ENCODE results near the gene FBXW11. TPM values are rescaled to one million over a fixed set of nuclear protein-coding genes. Genes with fewer than 3 reads are reported as not detected.

The FBXW11 gene
- polyA plus RNA-seq, 1 experiment = 77.1 TPM

GRCh38 chr5:171906703-171907590, 99.5 kb downstream of the FBXW11 start:
- no peak overlapping the region for H3K27ac ChIP-seq (ENCODE audit: low read depth, low read length)
- POLR2A ChIA-PET = no interaction called here
- no peaks in the 10 kb centered on the region for H3K9me3 ChIP-seq (ENCODE audit: control insufficient read depth, insufficient read depth, low read length)
- no peak for DNase-seq (ENCODE audit: low read depth, low spot score)
- H3K4me3 ChIP-seq (ENCODE audit: low read depth, low read length) = no peak overlapping the region
- H3K27me3 ChIP-seq (ENCODE audit: control insufficient read depth, insufficient read depth, low read length) = no peaks in the 10 kb centered on the region
- TF ChIP-seq, protein P1, sequence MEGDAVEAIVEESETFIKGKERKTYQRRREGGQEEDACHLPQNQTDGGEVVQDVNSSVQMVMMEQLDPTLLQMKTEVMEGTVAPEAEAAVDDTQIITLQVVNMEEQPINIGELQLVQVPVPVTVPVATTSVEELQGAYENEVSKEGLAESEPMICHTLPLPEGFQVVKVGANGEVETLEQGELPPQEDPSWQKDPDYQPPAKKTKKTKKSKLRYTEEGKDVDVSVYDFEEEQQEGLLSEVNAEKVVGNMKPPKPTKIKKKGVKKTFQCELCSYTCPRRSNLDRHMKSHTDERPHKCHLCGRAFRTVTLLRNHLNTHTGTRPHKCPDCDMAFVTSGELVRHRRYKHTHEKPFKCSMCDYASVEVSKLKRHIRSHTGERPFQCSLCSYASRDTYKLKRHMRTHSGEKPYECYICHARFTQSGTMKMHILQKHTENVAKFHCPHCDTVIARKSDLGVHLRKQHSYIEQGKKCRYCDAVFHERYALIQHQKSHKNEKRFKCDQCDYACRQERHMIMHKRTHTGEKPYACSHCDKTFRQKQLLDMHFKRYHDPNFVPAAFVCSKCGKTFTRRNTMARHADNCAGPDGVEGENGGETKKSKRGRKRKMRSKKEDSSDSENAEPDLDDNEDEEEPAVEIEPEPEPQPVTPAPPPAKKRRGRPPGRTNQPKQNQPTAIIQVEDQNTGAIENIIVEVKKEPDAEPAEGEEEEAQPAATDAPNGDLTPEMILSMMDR (IDR thresholded peaks at IDR 0.05; ENCODE audit: low read depth, low read length) = no peak
- CTCF ChIA-PET = interaction anchor here (0.5 to 7.5 kb wide), 22 partner anchors 8 to 502 kb away, joined by 3 to 141 read pairs (median 4); partner anchors contain the start of gene FGF18

DNA sequence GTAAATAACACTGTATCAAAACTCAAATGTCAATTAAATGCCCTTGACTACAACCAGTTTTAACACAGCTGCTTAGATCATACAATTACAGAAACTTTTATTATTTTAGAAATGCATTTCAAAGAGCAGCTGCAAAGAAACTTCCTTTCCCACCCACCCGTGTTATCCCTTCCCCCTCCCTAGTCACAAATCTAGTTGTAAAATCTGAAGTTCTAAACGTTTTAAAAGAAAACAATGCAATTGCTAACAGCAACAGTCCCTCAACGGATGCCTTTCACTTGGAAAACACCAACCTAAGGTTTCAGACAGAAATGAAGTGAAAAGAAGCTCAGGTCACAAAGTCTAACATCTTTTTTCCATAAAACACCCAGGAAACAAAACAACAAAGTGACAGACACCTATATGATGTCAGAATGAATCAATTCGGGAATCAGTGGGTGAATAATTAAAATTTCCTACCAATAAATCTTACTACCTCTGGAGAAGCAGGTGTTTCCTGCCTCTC, 100.3 kb downstream of the FBXW11 start:
- TF ChIP-seq, protein P1 (IDR thresholded peaks at IDR 0.05; ENCODE audit: low read depth, low read length) = no peak
- Histone ChIP-seq H3K27ac (ENCODE audit: low read depth, low read length) (no peak overlapping the region), H3K9me3 (ENCODE audit: control insufficient read depth, insufficient read depth, low read length) (no peaks in the 10 kb centered on the region), H3K4me3 (ENCODE audit: low read depth, low read length) (no peak overlapping the region), H3K27me3 (ENCODE audit: control insufficient read depth, insufficient read depth, low read length) (no peaks in the 10 kb centered on the region)
- CTCF ChIA-PET = interaction anchor here (0.7 to 7.5 kb wide), 9 partner anchors 13 to 501 kb away, joined by 3 to 141 read pairs (median 4); partner anchors contain the start of gene FGF18
- DNase-seq (ENCODE audit: low read depth, low spot score) = no peak
- POLR2A ChIA-PET = no interaction called here

DNA sequence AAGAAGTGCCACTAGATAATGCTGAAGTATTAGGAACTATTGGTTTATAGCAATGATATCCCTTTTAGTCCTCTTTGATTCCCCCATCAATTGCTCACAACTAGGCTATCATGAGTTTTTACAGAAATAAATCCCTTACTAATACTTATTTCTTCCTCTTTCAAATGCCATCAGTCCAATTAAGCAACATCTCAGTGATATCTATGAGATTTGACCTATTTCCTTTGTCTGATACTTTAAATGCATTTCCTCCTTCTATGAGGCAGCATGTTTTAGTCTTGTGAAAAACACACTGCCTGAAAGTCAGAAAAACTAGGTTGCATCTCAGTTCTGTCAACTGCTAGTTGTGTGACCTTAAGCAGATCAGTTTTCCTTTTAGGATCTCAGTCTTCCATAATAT, 101.6 kb downstream of the FBXW11 start:
- TF ChIP-seq, protein P1 (IDR thresholded peaks at IDR 0.05; ENCODE audit: low read depth, low read length) = no peak
- Histone ChIP-seq H3K9me3 (ENCODE audit: control insufficient read depth, insufficient read depth, low read length) (no peaks in the 10 kb centered on the region), H3K27me3 (ENCODE audit: control insufficient read depth, insufficient read depth, low read length) (no peaks in the 10 kb centered on the region), H3K4me3 (ENCODE audit: low read depth, low read length) (no peak overlapping the region), H3K27ac (ENCODE audit: low read depth, low read length) (no peak overlapping the region)
- CTCF ChIA-PET = interaction anchor here (4.8 kb wide), 1 partner anchor 500 kb away, joined by 21 read pairs; no protein-coding TSS in a partner anchor
- POLR2A ChIA-PET = no interaction called here
- no peak for DNase-seq (ENCODE audit: low read depth, low spot score)

DNA sequence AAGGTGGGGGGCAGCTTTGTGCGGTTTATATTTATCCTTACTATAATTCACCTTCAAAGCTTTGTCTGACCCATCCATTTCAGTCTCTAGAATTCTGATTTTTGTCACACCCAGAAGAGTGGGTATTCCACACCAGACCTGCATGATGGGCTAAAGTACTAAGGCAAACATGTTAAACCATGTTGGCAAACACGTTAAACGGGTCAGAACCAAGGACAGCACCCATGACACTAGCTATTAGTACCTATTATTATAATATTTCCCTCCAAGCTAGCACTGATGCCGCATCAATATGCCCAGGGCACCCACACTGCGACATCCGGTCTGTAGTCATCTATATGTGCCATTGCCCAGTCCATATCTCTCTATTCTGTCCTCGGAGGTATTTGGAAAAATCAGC, 104.7 kb downstream of the FBXW11 start:
- no peak overlapping the region for H3K4me3 ChIP-seq (ENCODE audit: low read depth, low read length)
- H3K27me3 ChIP-seq (ENCODE audit: control insufficient read depth, insufficient read depth, low read length) = no peaks in the 10 kb centered on the region
- TF ChIP-seq, protein P1 (IDR thresholded peaks at IDR 0.05; ENCODE audit: low read depth, low read length) = no peak
- DNase-seq (ENCODE audit: low read depth, low spot score) = no peak
- H3K9me3 ChIP-seq (ENCODE audit: control insufficient read depth, insufficient read depth, low read length) = no peaks in the 10 kb centered on the region
- POLR2A ChIA-PET = no interaction called here
- CTCF ChIA-PET = interaction anchor here (0.6 to 2.3 kb wide), 5 partner anchors 10 to 408 kb away, joined by 3 to 16 read pairs (median 7); partner anchors contain the start of gene STK10
- H3K27ac ChIP-seq (ENCODE audit: low read depth, low read length) = no peak overlapping the region

- POLR2A ChIA-PET = no interaction called here
- no peaks in the 10 kb centered on the region for H3K9me3 ChIP-seq (ENCODE audit: control insufficient read depth, insufficient read depth, low read length)
- H3K27ac ChIP-seq (ENCODE audit: low read depth, low read length) = no peak overlapping the region
- TF ChIP-seq, protein P1 (IDR thresholded peaks at IDR 0.05; ENCODE audit: low read depth, low read length) = no peak
- CTCF ChIA-PET = interaction anchor here (0.9 to 2.2 kb wide), 7 partner anchors 8 to 481 kb away, joined by 3 to 17 read pairs (median 4); partner anchors contain the start of gene FGF18
- no peak for DNase-seq (ENCODE audit: low read depth, low spot score)
- H3K4me3 ChIP-seq (ENCODE audit: low read depth, low read length) = no peak overlapping the region
- H3K27me3 ChIP-seq (ENCODE audit: control insufficient read depth, insufficient read depth, low read length) = no peaks in the 10 kb centered on the region
These were observed 106.6 kb downstream of the FBXW11 start for GRCh38 chr5:171899792-171900191.

Measured in AG04450 (cell line).